ENCODE measurements around the gene PPM1L.

Gene PPM1L

GRCh38 chr3:160941885-160942494 lies 186.0 kb downstream of the PPM1L start:
- H3K27ac ChIP-seq, result no peak overlapping the region
- peak; percentile 87 for TF ChIP-seq CTCF (conservative IDR thresholded peaks at IDR 0.05)

GRCh38 chr3:160943996-160944395 lies 188.0 kb downstream of the PPM1L start:
- TF ChIP-seq CTCF (conservative IDR thresholded peaks at IDR 0.05), result no peak

GRCh38 chr3:160945336-160945735 lies 189.3 kb downstream of the PPM1L start:
- no peak for TF ChIP-seq CTCF (conservative IDR thresholded peaks at IDR 0.05)
- H3K27ac ChIP-seq, result no peak overlapping the region

More at GRCh38 chr3:160943996-160944395, 188.0 kb downstream of the PPM1L start:
- no peak overlapping the region for H3K27ac ChIP-seq

- H3K27ac ChIP-seq, result no peak overlapping the region; the same call in 1 of the 2 replicates
- no peak for TF ChIP-seq CTCF (conservative IDR thresholded peaks at IDR 0.05)
These were observed 192.2 kb downstream of the PPM1L start for GRCh38 chr3:160948273-160948672.

GRCh38 chr3:160949460-160949859 lies 193.4 kb downstream of the PPM1L start:
- no peak for TF ChIP-seq CTCF (conservative IDR thresholded peaks at IDR 0.05)
- H3K27ac ChIP-seq, result no peak overlapping the region

- TF ChIP-seq CTCF (conservative IDR thresholded peaks at IDR 0.05), result no peak
- H3K27ac ChIP-seq, result no peak overlapping the region
These were observed 194.5 kb downstream of the PPM1L start for GRCh38 chr3:160950542-160950941.

- no peak overlapping the region for H3K27ac ChIP-seq
These were observed 194.9 kb downstream of the PPM1L start for GRCh38 chr3:160950954-160951353.

More at GRCh38 chr3:160950954-160951353, 194.9 kb downstream of the PPM1L start:
- no peak for TF ChIP-seq CTCF (conservative IDR thresholded peaks at IDR 0.05)
